Measurements from ENCODE around the gene XRCC3. TPM values are rescaled to one million over a fixed set of nuclear protein-coding genes. Genes with fewer than 3 reads are reported as not detected.

Gene XRCC3
- total and polyA plus RNA-seq, 2 experiments from 2014 or later, result 20.4 to 72.9 TPM

DNA sequence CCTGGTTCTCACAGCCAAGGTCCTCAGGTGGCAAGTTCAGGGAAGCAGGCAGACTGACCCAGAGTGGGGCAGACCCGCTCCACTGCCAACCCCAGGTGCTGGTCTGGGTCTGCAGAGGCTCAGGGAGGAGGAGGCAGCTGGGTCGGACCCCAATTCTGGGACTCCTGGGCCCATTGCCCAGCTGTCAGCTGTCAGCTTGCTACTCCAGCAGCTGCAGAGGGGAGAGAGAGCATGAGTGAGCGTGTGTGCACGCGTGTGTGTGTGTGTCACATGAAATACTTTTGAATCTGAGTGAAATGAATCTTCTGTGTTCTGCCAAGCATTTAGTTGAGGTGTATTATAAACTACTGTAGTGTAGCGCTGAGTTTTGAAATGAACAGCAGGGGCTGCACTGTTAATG is 30.8 kb downstream of the XRCC3 start:
- H3K9me2 ChIP-seq (ENCODE audit: insufficient read depth), result no peaks in the 10 kb centered on the region
- no peak overlapping the region for H3K4me3 ChIP-seq
- Mint-ChIP-seq H3K4me3 (no peak overlapping the region), H3K9me3 (no peaks in the 10 kb centered on the region), H3K27ac (no peak overlapping the region), H3K27me3 (ENCODE audit: insufficient read depth, low read depth, poor library complexity) (peaks cover 10% of the 10 kb centered on the region), H3K36me3 (ENCODE audit: low read depth) (peaks cover 61% of the 10 kb centered on the region), H3K4me1 (peaks cover 1% of the 10 kb centered on the region; the same call in 2 of the 3 replicates)
- H3K4me1 ChIP-seq (ENCODE audit: insufficient read depth), result no peaks in the 10 kb centered on the region
- peaks cover 35% of the 10 kb centered on the region for H4K20me1 ChIP-seq (replicated peaks; ENCODE audit: insufficient read depth)
- ATAC-seq (no peak), DNase-seq (ENCODE audit: low spot score) (no peak)
- TF ChIP-seq CREB1 (CRISPR knock-in tag; IDR thresholded peaks at IDR 0.05; ENCODE audit: low read depth) (no peak), STAT1 (IDR thresholded peaks at IDR 0.05; ENCODE audit: unreplicated experiment) (no peak), EZH2phosphoT487 (IDR thresholded peaks at IDR 0.05; ENCODE audit: unreplicated experiment) (no peak), POLR2AphosphoS5 (IDR thresholded peaks at IDR 0.05; ENCODE audit: low read depth) (no peak), NANOG (IDR thresholded peaks at IDR 0.05; ENCODE audit: borderline replicate concordance) (no peak), EZH2 (IDR thresholded peaks at IDR 0.05; ENCODE audit: low read depth, unreplicated experiment) (no peak), JUNB (IDR thresholded peaks at IDR 0.05; ENCODE audit: unreplicated experiment) (no peak), ZNF114 (CRISPR knock-in tag; IDR thresholded peaks at IDR 0.05) (no peak), ZNF331 (CRISPR knock-in tag; IDR thresholded peaks at IDR 0.05; ENCODE audit: low read depth) (no peak)
- TF ChIP-seq, protein P1, sequence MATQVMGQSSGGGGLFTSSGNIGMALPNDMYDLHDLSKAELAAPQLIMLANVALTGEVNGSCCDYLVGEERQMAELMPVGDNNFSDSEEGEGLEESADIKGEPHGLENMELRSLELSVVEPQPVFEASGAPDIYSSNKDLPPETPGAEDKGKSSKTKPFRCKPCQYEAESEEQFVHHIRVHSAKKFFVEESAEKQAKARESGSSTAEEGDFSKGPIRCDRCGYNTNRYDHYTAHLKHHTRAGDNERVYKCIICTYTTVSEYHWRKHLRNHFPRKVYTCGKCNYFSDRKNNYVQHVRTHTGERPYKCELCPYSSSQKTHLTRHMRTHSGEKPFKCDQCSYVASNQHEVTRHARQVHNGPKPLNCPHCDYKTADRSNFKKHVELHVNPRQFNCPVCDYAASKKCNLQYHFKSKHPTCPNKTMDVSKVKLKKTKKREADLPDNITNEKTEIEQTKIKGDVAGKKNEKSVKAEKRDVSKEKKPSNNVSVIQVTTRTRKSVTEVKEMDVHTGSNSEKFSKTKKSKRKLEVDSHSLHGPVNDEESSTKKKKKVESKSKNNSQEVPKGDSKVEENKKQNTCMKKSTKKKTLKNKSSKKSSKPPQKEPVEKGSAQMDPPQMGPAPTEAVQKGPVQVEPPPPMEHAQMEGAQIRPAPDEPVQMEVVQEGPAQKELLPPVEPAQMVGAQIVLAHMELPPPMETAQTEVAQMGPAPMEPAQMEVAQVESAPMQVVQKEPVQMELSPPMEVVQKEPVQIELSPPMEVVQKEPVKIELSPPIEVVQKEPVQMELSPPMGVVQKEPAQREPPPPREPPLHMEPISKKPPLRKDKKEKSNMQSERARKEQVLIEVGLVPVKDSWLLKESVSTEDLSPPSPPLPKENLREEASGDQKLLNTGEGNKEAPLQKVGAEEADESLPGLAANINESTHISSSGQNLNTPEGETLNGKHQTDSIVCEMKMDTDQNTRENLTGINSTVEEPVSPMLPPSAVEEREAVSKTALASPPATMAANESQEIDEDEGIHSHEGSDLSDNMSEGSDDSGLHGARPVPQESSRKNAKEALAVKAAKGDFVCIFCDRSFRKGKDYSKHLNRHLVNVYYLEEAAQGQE (IDR thresholded peaks at IDR 0.05; ENCODE audit: unreplicated experiment), result no peak
- TF ChIP-seq, protein P2, sequence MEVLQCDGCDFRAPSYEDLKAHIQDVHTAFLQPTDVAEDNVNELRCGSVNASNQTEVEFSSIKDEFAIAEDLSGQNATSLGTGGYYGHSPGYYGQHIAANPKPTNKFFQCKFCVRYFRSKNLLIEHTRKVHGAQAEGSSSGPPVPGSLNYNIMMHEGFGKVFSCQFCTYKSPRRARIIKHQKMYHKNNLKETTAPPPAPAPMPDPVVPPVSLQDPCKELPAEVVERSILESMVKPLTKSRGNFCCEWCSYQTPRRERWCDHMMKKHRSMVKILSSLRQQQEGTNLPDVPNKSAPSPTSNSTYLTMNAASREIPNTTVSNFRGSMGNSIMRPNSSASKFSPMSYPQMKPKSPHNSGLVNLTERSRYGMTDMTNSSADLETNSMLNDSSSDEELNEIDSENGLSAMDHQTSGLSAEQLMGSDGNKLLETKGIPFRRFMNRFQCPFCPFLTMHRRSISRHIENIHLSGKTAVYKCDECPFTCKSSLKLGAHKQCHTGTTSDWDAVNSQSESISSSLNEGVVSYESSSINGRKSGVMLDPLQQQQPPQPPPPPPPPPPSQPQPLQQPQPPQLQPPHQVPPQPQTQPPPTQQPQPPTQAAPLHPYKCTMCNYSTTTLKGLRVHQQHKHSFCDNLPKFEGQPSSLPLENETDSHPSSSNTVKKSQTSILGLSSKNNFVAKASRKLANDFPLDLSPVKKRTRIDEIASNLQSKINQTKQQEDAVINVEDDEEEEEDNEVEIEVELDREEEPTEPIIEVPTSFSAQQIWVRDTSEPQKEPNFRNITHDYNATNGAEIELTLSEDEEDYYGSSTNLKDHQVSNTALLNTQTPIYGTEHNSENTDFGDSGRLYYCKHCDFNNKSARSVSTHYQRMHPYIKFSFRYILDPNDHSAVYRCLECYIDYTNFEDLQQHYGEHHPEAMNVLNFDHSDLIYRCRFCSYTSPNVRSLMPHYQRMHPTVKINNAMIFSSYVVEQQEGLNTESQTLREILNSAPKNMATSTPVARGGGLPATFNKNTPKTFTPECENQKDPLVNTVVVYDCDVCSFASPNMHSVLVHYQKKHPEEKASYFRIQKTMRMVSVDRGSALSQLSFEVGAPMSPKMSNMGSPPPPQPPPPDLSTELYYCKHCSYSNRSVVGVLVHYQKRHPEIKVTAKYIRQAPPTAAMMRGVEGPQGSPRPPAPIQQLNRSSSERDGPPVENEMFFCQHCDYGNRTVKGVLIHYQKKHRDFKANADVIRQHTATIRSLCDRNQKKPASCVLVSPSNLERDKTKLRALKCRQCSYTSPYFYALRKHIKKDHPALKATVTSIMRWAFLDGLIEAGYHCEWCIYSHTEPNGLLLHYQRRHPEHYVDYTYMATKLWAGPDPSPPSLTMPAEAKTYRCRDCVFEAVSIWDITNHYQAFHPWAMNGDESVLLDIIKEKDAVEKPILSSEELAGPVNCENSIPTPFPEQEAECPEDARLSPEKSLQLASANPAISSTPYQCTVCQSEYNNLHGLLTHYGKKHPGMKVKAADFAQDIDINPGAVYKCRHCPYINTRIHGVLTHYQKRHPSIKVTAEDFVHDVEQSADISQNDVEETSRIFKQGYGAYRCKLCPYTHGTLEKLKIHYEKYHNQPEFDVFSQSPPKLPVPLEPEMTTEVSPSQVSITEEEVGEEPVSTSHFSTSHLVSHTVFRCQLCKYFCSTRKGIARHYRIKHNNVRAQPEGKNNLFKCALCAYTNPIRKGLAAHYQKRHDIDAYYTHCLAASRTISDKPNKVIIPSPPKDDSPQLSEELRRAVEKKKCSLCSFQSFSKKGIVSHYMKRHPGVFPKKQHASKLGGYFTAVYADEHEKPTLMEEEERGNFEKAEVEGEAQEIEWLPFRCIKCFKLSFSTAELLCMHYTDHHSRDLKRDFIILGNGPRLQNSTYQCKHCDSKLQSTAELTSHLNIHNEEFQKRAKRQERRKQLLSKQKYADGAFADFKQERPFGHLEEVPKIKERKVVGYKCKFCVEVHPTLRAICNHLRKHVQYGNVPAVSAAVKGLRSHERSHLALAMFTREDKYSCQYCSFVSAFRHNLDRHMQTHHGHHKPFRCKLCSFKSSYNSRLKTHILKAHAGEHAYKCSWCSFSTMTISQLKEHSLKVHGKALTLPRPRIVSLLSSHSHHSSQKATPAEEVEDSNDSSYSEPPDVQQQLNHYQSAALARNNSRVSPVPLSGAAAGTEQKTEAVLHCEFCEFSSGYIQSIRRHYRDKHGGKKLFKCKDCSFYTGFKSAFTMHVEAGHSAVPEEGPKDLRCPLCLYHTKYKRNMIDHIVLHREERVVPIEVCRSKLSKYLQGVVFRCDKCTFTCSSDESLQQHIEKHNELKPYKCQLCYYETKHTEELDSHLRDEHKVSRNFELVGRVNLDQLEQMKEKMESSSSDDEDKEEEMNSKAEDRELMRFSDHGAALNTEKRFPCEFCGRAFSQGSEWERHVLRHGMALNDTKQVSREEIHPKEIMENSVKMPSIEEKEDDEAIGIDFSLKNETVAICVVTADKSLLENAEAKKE (CRISPR knock-in tag; IDR thresholded peaks at IDR 0.05), result no peak
- TF ChIP-seq, protein P3, sequence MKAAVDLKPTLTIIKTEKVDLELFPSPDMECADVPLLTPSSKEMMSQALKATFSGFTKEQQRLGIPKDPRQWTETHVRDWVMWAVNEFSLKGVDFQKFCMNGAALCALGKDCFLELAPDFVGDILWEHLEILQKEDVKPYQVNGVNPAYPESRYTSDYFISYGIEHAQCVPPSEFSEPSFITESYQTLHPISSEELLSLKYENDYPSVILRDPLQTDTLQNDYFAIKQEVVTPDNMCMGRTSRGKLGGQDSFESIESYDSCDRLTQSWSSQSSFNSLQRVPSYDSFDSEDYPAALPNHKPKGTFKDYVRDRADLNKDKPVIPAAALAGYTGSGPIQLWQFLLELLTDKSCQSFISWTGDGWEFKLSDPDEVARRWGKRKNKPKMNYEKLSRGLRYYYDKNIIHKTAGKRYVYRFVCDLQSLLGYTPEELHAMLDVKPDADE (IDR thresholded peaks at IDR 0.05), result no peak
- TF ChIP-seq, protein P4, sequence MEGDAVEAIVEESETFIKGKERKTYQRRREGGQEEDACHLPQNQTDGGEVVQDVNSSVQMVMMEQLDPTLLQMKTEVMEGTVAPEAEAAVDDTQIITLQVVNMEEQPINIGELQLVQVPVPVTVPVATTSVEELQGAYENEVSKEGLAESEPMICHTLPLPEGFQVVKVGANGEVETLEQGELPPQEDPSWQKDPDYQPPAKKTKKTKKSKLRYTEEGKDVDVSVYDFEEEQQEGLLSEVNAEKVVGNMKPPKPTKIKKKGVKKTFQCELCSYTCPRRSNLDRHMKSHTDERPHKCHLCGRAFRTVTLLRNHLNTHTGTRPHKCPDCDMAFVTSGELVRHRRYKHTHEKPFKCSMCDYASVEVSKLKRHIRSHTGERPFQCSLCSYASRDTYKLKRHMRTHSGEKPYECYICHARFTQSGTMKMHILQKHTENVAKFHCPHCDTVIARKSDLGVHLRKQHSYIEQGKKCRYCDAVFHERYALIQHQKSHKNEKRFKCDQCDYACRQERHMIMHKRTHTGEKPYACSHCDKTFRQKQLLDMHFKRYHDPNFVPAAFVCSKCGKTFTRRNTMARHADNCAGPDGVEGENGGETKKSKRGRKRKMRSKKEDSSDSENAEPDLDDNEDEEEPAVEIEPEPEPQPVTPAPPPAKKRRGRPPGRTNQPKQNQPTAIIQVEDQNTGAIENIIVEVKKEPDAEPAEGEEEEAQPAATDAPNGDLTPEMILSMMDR (conservative IDR thresholded peaks at IDR 0.05; ENCODE audit: low read depth in 2 of 2), result no peak
- peaks cover 39% of the 10 kb centered on the region for H3K79me2 ChIP-seq (replicated peaks; ENCODE audit: insufficient read depth)
- no peak overlapping the region for H3K27ac ChIP-seq (ENCODE audit: low read depth)
- H3K36me3 ChIP-seq (ENCODE audit: insufficient read depth), result peaks cover 58% of the 10 kb centered on the region
- no peaks in the 10 kb centered on the region for H3K27me3 ChIP-seq (ENCODE audit: insufficient read depth)
- no peak overlapping the region for H2AFZ ChIP-seq
- peaks cover 11% of the 10 kb centered on the region; the same call in 1 of the 2 replicates for H3F3A ChIP-seq (replicated peaks; ENCODE audit: low read depth)
- no peak overlapping the region for H3K4me2 ChIP-seq

Data from GM23338 (cell line).